Astrocyte (in vitro differentiated cells and primary cell): ENCODE measurements around the gene KCNB1. TPM values are rescaled to one million over a fixed set of nuclear protein-coding genes. Genes with fewer than 3 reads are reported as not detected.

Source experiments
- DNase-seq: peaks from one replicate; pipeline ENCODE4 v3.0.0-alpha.2; 2010; ENCODE audit warnings: low read depth
- FAIRE-seq: peaks from 2 replicates; lab custom pipeline; 2011; peaks lifted over from hg19 to GRCh38; lab: Jason Lieb, UNC
- H2AFZ ChIP-seq: 2 replicates; pipeline ENCODE4 v1.6.0; 2012; ENCODE audit warnings: low read depth, low read length, inconsistent platforms
- H3K27ac ChIP-seq: 2 replicates; pipeline ENCODE4 v1.5.1; 2011; ENCODE audit warnings: low read depth, low read length, inconsistent platforms
- H3K27me3 ChIP-seq: 2 replicates; pipeline ENCODE4 v1.6.0; 2011; ENCODE audit warnings: low read length, inconsistent platforms; ENCODE audit not compliant: insufficient read depth
- H3K36me3 ChIP-seq: 2 replicates; pipeline ENCODE4 v1.5.1; 2011; ENCODE audit warnings: low read length, inconsistent platforms; ENCODE audit not compliant: insufficient read depth
- H3K4me1 ChIP-seq: 2 replicates; pipeline ENCODE4 v1.5.1; 2011; ENCODE audit warnings: low read length, inconsistent platforms; ENCODE audit not compliant: insufficient read depth
- H3K4me2 ChIP-seq: 2 replicates; pipeline ENCODE4 v1.6.0; 2012; ENCODE audit warnings: low read length, inconsistent platforms
- H3K4me3 ChIP-seq: 2 replicates; pipeline ENCODE4 v1.5.1; 2011; ENCODE audit warnings: low read depth, mild to moderate bottlenecking, low read length, inconsistent platforms; ENCODE audit not compliant: insufficient read depth
- H3K79me2 ChIP-seq: 2 replicates; pipeline ENCODE4 v1.6.0; 2012; ENCODE audit warnings: mild to moderate bottlenecking, low read length, inconsistent platforms; ENCODE audit not compliant: insufficient read depth
- H3K9ac ChIP-seq: 2 replicates; pipeline ENCODE4 v1.6.0; 2012; ENCODE audit warnings: mild to moderate bottlenecking, low read length, inconsistent platforms
- H3K9me3 ChIP-seq: 2 replicates; pipeline ENCODE4 v1.5.1; 2012; ENCODE audit warnings: low read depth, mild to moderate bottlenecking, low read length, inconsistent platforms; ENCODE audit not compliant: insufficient read depth
- H4K20me1 ChIP-seq: 2 replicates; pipeline ENCODE4 v1.6.0; 2012; ENCODE audit warnings: low read length, inconsistent platforms; ENCODE audit not compliant: insufficient read depth
- H3K27ac Mint-ChIP-seq: one replicate; pipeline ENCODE4 v1.8.0; 2021; ENCODE audit warnings: mild to moderate bottlenecking, mixed read lengths; ENCODE audit not compliant: unreplicated experiment
- H3K27me3 Mint-ChIP-seq: one replicate; pipeline ENCODE4 v1.8.0; 2021; ENCODE audit warnings: low read depth, mixed read lengths; ENCODE audit not compliant: unreplicated experiment
- H3K36me3 Mint-ChIP-seq: one replicate; pipeline ENCODE4 v1.8.0; 2021; ENCODE audit warnings: low read depth, mixed read lengths; ENCODE audit not compliant: unreplicated experiment
- H3K4me1 Mint-ChIP-seq: one replicate; pipeline ENCODE4 v1.8.0; 2021; ENCODE audit warnings: low read depth, mixed read lengths; ENCODE audit not compliant: unreplicated experiment
- H3K4me3 Mint-ChIP-seq: one replicate; pipeline ENCODE4 v1.8.0; 2021; ENCODE audit warnings: mild to moderate bottlenecking, moderate library complexity, mixed read lengths; ENCODE audit not compliant: unreplicated experiment
- H3K9me3 Mint-ChIP-seq: one replicate; pipeline ENCODE4 v1.8.0; 2021; ENCODE audit warnings: mild to moderate bottlenecking, mixed read lengths; ENCODE audit not compliant: unreplicated experiment
- CTCF ChIP-seq: IDR thresholded peaks from 2 replicates; pipeline ENCODE4 v1.5.1; 2011; ENCODE audit warnings: low read depth, mild to moderate bottlenecking, inconsistent platforms, low read length, moderate library complexity; ENCODE audit not compliant: insufficient read depth
- EZH2 ChIP-seq: IDR thresholded peaks from 2 replicates; pipeline ENCODE4 v1.6.1; 2012; ENCODE audit warnings: mild to moderate bottlenecking, low read length, inconsistent platforms; ENCODE audit not compliant: insufficient read depth
- total RNA-seq: library from RNA; stranded (reverse); gene quantifications from 2 replicates; pipeline ENCODE4 v1.2.1, GENCODE V29; 2021

KCNB1 gene
- total RNA-seq, 1 donor from 2014 or later = 0.48 TPM

- H3K9me3 ChIP-seq = no peaks in the 10 kb centered on the region
- no peak overlapping the region for H3K27ac ChIP-seq
- no peak overlapping the region for H3K4me3 Mint-ChIP-seq
- no peaks in the 10 kb centered on the region for H3K36me3 ChIP-seq
- H2AFZ ChIP-seq = no peak overlapping the region
- H3K4me1 ChIP-seq = peaks cover 3% of the 10 kb centered on the region
- H3K4me1 Mint-ChIP-seq = peaks cover 2% of the 10 kb centered on the region
- FAIRE-seq (no peak), DNase-seq (no peak)
- H3K27ac Mint-ChIP-seq = no peak overlapping the region
- H3K9me3 Mint-ChIP-seq = no peaks in the 10 kb centered on the region
- peak overlapping the region; percentile 98 for H3K4me2 ChIP-seq
- TF ChIP-seq EZH2 (peak; percentile 57), CTCF (no peak)
- H3K9ac ChIP-seq = no peak overlapping the region
- no peak overlapping the region for H3K4me3 ChIP-seq
- peaks cover 64% of the 10 kb centered on the region for H3K27me3 Mint-ChIP-seq
- no peaks in the 10 kb centered on the region for H4K20me1 ChIP-seq
- no peaks in the 10 kb centered on the region for H3K79me2 ChIP-seq
- H3K27me3 ChIP-seq = peaks cover 43% of the 10 kb centered on the region
- H3K36me3 Mint-ChIP-seq = no peaks in the 10 kb centered on the region
These were observed 1.2 kb upstream of the KCNB1 start for GRCh38 chr20:49483696-49484123.

DNA sequence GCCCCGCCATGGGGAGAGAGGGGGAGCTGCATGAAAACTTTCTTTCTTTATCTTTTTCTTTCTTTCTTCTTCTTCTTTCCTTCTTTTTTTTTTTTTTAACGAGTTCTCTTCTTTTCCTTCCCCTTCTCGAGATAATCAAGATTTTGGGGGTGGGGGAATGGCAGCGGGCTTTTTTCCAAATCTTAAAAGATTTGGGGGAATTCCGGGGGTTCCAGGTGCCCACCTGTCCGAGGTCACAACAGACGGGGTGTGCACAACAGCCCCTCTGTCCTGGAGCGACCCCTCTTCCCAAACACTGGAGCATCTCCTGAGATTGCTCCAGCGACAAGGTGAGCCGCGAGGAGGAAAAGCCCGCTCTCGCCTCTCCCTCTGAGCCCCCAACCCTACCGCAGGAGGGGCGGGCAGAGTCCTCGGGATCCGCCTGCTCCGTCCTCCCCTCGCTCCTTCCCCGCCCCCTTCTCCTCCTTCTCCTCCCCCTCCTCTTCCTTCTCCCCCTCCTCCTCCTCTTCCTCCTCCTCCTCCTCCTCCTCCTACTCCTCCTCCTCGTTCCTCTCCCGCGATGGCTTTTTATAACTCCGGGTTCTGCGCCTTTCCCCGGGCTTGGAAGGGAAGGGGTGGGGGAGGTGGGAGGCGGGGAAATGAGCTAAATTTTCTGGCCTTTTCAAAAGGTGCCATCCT lies 689 bp upstream of the KCNB1 start:
- no peaks in the 10 kb centered on the region for H3K9me3 Mint-ChIP-seq
- H3K27me3 ChIP-seq = peaks cover 37% of the 10 kb centered on the region
- TF ChIP-seq CTCF = no peak
- TF ChIP-seq EZH2 = peak; percentile 70
- H3K4me2 ChIP-seq = peak overlapping the region; percentile 98
- no peak overlapping the region for H3K27ac Mint-ChIP-seq
- H3K4me3 ChIP-seq = no peak overlapping the region
- H3K36me3 ChIP-seq = no peaks in the 10 kb centered on the region
- H3K4me1 ChIP-seq = peaks cover 3% of the 10 kb centered on the region
- H4K20me1 ChIP-seq = no peaks in the 10 kb centered on the region
- H3K4me3 Mint-ChIP-seq = peak overlapping the region; percentile 66
- DNase-seq (no peak), FAIRE-seq (no peak)
- H2AFZ ChIP-seq = no peak overlapping the region
- H3K27me3 Mint-ChIP-seq = peaks cover 63% of the 10 kb centered on the region
- peaks cover 2% of the 10 kb centered on the region for H3K4me1 Mint-ChIP-seq
- H3K9me3 ChIP-seq = no peaks in the 10 kb centered on the region
- no peaks in the 10 kb centered on the region for H3K36me3 Mint-ChIP-seq
- H3K27ac ChIP-seq = no peak overlapping the region
- H3K9ac ChIP-seq = no peak overlapping the region
- H3K79me2 ChIP-seq = no peaks in the 10 kb centered on the region

DNA sequence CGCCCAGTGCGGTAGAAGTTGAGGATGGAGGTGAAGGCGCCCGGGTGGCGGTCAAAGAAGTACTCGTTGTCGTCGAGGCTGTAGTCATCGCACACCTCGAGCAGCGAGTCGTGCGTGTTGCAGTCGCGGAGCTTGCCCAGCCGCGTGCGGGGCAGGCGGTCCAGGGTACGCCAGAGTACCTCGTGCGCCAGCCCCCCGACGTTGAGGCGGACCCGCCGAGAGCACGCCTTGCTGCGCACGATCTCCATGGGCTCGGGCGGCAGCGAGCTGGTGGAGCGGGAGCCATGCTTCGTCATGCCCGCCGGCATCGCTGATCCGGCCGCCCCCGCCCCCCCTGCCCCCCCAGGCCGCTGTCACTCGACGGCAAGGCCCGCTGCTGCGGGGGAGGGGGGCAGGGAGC lies 295 bp downstream of the KCNB1 start:
- Histone ChIP-seq H4K20me1 (no peaks in the 10 kb centered on the region), H3K79me2 (no peaks in the 10 kb centered on the region), H3K36me3 (no peaks in the 10 kb centered on the region), H3K27me3 (peaks cover 34% of the 10 kb centered on the region), H2AFZ (no peak overlapping the region), H3K4me1 (peaks cover 3% of the 10 kb centered on the region), H3K4me3 (no peak overlapping the region), H3K27ac (no peak overlapping the region), H3K4me2 (peak overlapping the region; percentile 3), H3K9ac (no peak overlapping the region), H3K9me3 (no peaks in the 10 kb centered on the region)
- no peak overlapping the region for H3K4me3 Mint-ChIP-seq
- TF ChIP-seq EZH2 (no peak), CTCF (no peak)
- no peaks in the 10 kb centered on the region for H3K36me3 Mint-ChIP-seq
- no peak overlapping the region for H3K27ac Mint-ChIP-seq
- DNase-seq (no peak), FAIRE-seq (no peak)
- no peaks in the 10 kb centered on the region for H3K9me3 Mint-ChIP-seq
- peaks cover 58% of the 10 kb centered on the region for H3K27me3 Mint-ChIP-seq
- H3K4me1 Mint-ChIP-seq = peaks cover 2% of the 10 kb centered on the region
